ENCODE results near the gene TCF19.

The TCF19 gene

GRCh38 chr6:31210741-31211532 lies 52.5 kb downstream of the TCF19 start:
- DNase-seq, result no peak

Data from NCI-H510A treated with DMSO at 0.1 percent for 48 hours (cell line).